Tibial artery (tissue), 4 donors: ENCODE measurements around the gene CASR.
"Not testable (repeated sequence)": the region's sequence is repeated elsewhere in the genome, so short reads cannot be mapped to it uniquely, and the experiment has no call there.

Experiments used
- DNase-seq, 2 donors: peaks; one replicate each; pipeline ENCODE4 v3.0.0-alpha.2; 2019
- H3K27ac ChIP-seq, 2 donors: fragments of 200-600 bp; sonication (generic) in 1 of 2; 1 replicate in 1 of 2; 2 replicates in 1 of 2; pipeline ENCODE4 v1.5.1; 2018 to 2019; ENCODE audit warnings: mild to moderate bottlenecking in 1 of 2
- H3K27me3 ChIP-seq, 2 donors: fragments of 200-600 bp; sonication (generic) in 1 of 2; one replicate each; pipeline versions ENCODE4 v1.5.1 to v1.6.0; 2016 to 2019
- H3K36me3 ChIP-seq, 3 donors: fragments of 200-600 bp; sonication (generic) in 2 of 3; one replicate each; pipeline ENCODE4 v1.5.1; 2016 to 2019; ENCODE audit warnings: mild to moderate bottlenecking in 2 of 3
- H3K4me1 ChIP-seq, 4 donors: fragments of 200-600 bp; sonication (generic) in 2 of 4; 1 replicate in 3 of 4; 2 replicates in 1 of 4; pipeline ENCODE4 v1.5.1; 2016 to 2019
- H3K4me3 ChIP-seq, 2 donors: fragments of 200-600 bp; sonication (generic) in 1 of 2; 1 replicate in 1 of 2; 2 replicates in 1 of 2; pipeline ENCODE4 v1.5.1; 2018 to 2019; ENCODE audit warnings: mild to moderate bottlenecking in 2 of 2
- H3K9me3 ChIP-seq, 3 donors: fragments of 200-600 bp; sonication (generic) in 1 of 3; one replicate each; pipeline ENCODE4 v1.5.1; 2016 to 2019
- intact Hi-C: fragments of 100-400 bp; cut with DNase I; formaldehyde crosslinking; loops from one replicate; pipeline ENCODE4 v1.15.0; 2023; ENCODE audit warnings: low total_unique reads
- TF ChIP-seq, protein P1 (sequence below), 2 experiments: fragments of 200-600 bp in 1 of 2; fragments of 450-650 bp in 1 of 2; IDR thresholded peaks; one replicate each; pipeline ENCODE4 v1.5.1; 2017 to 2019; ENCODE audit warnings: antibody characterized with exemption in 2 of 2, mild to moderate bottlenecking in 1 of 2, moderate library complexity in 1 of 2

CASR gene

DNA sequence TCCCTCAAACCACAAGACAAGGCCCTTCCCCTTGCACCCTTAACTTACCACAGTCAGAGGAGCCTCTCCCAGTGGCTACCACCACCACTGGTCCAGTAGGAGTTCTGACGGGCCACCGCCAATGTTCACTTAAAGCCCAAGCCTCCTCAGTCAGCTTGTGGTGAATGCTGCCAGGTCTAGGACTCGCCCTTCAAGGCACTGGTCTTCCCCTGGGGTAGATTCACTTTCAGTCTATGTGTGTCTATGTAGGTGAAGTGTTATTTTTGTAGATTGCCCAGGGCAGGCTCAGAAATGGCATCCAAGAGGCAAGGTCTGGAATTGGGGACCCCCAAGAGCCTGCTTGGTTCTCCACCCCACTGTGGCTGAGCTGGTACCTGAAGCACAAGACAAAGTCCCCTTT, 15.4 kb upstream of the CASR start:
- no peaks in the 10 kb centered on the region for H3K36me3 ChIP-seq
- intact Hi-C loops = no loop called here

DNA sequence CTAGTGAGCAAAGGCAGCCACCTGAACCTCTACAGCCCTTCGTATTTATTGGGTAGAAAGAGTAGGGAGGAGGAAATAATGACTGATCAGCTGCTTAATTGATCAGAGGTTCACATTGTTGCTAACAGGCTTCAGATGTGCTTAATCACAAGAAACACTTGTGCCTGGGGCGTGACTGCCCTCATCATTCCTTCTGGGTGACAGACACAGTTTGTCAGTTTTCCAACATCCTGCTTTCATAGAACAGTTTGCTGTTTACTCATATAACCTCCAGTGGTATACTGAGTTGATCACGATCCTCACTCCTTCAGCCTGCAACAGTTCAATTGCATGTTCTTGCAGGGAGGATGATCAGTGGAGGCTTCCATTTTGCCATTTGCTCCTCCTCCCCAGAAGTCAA, 13.6 kb upstream of the CASR start:
- Histone ChIP-seq H3K27ac (no peak overlapping the region), H3K27me3 (no peaks in the 10 kb centered on the region), H3K36me3 (no peaks in the 10 kb centered on the region), H3K4me3 (no peak overlapping the region), H3K9me3 (no peaks in the 10 kb centered on the region), H3K4me1 (no peaks in the 10 kb centered on the region)
- intact Hi-C loops = no loop called here
- no peak for DNase-seq
- TF ChIP-seq, protein P1, sequence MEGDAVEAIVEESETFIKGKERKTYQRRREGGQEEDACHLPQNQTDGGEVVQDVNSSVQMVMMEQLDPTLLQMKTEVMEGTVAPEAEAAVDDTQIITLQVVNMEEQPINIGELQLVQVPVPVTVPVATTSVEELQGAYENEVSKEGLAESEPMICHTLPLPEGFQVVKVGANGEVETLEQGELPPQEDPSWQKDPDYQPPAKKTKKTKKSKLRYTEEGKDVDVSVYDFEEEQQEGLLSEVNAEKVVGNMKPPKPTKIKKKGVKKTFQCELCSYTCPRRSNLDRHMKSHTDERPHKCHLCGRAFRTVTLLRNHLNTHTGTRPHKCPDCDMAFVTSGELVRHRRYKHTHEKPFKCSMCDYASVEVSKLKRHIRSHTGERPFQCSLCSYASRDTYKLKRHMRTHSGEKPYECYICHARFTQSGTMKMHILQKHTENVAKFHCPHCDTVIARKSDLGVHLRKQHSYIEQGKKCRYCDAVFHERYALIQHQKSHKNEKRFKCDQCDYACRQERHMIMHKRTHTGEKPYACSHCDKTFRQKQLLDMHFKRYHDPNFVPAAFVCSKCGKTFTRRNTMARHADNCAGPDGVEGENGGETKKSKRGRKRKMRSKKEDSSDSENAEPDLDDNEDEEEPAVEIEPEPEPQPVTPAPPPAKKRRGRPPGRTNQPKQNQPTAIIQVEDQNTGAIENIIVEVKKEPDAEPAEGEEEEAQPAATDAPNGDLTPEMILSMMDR (IDR thresholded peaks at IDR 0.05) = no peak

More for the DNA sequence above, 15.4 kb upstream of the CASR start:
- Histone ChIP-seq H3K27me3 (no peaks in the 10 kb centered on the region), H3K27ac (no peak overlapping the region), H3K4me1 (no peaks in the 10 kb centered on the region), H3K9me3 (no peaks in the 10 kb centered on the region), H3K4me3 (no peak overlapping the region)
- no peak for DNase-seq
- TF ChIP-seq, protein P1 (IDR thresholded peaks at IDR 0.05) = no peak

DNA sequence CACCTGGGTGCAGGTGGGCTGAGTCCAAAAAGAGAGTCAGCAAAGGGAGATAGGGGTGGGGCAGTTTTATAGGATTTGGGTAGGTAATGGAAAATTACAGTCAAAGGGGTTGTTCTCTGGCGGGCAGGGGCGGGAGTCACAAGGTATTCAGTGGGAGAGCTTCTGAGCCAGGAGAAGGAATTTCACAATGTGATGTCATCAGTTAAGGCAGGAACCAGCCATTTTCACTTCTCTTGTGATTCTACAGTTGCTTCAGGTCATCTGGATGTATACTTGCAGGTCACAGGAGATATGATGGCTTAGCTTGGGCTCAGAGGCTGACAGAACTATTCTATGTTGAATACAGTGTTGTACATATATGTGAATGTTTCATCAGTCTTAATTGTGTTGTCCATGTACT, 12.1 kb upstream of the CASR start:
- H3K9me3 ChIP-seq, DNase-seq, H3K4me3 ChIP-seq, H3K36me3 ChIP-seq, H3K27me3 ChIP-seq, intact Hi-C loops, H3K4me1 ChIP-seq, H3K27ac ChIP-seq: not testable (repeated sequence)

DNA sequence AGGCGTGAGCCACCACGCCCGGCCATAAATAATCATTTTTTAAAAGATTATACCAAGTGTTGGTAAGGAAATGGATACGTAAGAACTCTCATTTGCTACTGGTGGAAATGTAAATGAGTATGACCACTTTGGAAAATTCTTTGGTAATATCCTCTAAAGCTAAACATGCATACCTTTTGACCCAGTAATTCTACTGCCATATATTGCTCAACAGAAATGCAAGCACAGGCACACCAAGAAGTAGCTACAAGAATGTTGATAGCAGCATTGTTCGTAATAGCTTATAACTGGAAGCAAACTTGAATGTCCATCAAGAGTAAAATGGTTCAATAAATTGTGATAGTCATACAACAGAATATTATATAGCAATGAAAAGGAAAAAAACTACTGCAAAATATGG, 4.8 kb upstream of the CASR start:
- Histone ChIP-seq H3K36me3 (no peaks in the 10 kb centered on the region), H3K9me3 (no peaks in the 10 kb centered on the region), H3K4me3 (no peak overlapping the region), H3K4me1 (peaks cover 0 to 3% (median 0%) of the 10 kb centered on the region in 4 donors), H3K27ac (no peak overlapping the region), H3K27me3 (peaks cover 0 to 4% of the 10 kb centered on the region in 2 donors)
- TF ChIP-seq, protein P1 (IDR thresholded peaks at IDR 0.05) = no peak
- intact Hi-C loops = no loop called here
- DNase-seq = no peak

DNA sequence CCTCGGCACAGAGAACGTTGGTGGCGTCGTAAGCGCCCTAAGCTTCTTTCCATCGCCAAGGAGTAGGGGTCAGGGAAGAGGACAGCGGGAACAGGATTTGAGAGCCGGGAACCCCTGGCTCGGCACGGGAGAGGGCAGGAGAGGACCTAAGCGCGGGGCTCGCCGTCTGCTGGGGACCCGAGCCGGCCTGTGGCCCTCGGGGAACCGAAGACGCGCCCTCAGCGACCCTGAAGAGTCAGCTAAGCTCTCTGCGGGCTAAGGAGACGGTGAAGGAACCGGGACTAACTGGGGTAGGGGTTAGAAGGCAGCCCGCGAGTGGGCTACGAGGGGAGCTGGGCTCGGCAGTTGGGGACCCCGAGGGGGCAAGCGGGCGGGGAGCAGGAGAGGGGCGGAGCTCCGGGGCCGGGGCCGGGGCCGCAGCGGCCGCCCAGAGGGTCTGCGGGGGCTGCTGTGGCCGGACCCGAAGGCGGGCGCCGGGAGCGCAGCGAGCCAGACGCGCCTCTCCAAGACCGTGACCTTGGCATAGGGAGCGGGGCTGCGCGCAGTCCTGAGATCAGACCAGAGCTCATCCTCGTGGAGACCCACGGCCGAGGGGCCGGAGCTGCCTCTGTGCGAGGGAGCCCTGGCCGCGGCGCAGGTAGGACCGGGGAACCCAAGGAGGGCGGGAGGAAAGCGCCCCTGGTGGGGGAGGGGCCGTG, 574 bp downstream of the CASR start:
- no peaks in the 10 kb centered on the region for H3K36me3 ChIP-seq
- no peaks in the 10 kb centered on the region for H3K9me3 ChIP-seq
- no peak overlapping the region for H3K27ac ChIP-seq
- H3K4me1 ChIP-seq = peaks cover 0 to 14% (median 6%) of the 10 kb centered on the region in 4 donors
- TF ChIP-seq, protein P1 (IDR thresholded peaks at IDR 0.05) = no peak
- intact Hi-C loops = no loop called here
- peaks cover 0 to 15% of the 10 kb centered on the region in 2 donors for H3K27me3 ChIP-seq
- H3K4me3 ChIP-seq = peak overlapping the region in 1 of 2 donors; percentile 5
- no peak for DNase-seq

DNA sequence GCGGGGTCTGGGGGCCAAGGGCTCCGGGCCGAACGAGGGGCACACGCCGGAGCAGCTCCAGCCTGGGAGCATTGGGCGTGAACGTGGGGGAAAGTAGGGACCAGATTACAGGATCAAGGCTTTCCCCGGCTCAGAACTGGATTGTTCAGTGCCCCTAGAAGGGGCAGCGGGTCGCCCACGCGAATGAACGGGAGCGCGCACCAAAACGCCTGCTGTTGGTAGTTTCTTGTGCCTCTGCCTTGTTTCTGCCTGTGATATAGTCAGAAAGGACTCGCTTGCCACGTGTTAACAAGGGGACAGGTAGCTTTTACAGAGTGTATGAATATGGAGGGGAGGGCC, 1.1 kb downstream of the CASR start:
- Histone ChIP-seq H3K4me3 (peak overlapping the region in 1 of 2 donors; percentile 5), H3K4me1 (peaks cover 0 to 14% (median 6%) of the 10 kb centered on the region in 4 donors), H3K27me3 (peaks cover 0 to 15% of the 10 kb centered on the region in 2 donors), H3K9me3 (no peaks in the 10 kb centered on the region), H3K27ac (no peak overlapping the region), H3K36me3 (no peaks in the 10 kb centered on the region)
- TF ChIP-seq, protein P1 (IDR thresholded peaks at IDR 0.05) = no peak
- intact Hi-C loops = no loop called here
- no peak for DNase-seq
